ENCODE results near the gene NLRP7.
A peak's percentile ranks its signal among the peaks of the same experiment; 100 is the strongest.
"Not testable (repeated sequence)": the region's sequence is repeated elsewhere in the genome, so short reads cannot be mapped to it uniquely, and the experiment has no call there.

The NLRP7 gene

DNA sequence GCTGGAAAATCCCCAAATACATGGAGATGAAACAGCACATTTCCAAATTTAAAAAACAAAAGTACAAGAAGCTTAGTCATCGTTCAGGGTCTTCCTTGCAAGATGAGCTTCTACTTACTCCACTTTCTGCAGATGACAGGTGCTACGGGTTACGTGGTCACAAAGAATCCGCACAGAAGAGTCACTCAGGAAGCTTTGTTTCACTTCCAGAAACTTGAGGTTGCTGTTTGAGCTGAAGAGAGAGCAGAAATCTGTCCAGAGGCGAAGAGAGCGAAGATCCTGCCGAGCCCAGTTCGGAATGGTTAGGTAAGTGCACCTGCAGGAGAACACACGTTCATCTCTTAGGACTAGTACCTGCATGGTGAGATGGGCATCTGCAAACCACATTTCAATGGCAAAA is 9.4 kb downstream of the NLRP7 start:
- H3K4me3 ChIP-seq (IDR thresholded peaks at IDR 0.05; ENCODE audit: insufficient read depth, low read depth, low read length): no peak overlapping the region
- TF ChIP-seq, protein P1, sequence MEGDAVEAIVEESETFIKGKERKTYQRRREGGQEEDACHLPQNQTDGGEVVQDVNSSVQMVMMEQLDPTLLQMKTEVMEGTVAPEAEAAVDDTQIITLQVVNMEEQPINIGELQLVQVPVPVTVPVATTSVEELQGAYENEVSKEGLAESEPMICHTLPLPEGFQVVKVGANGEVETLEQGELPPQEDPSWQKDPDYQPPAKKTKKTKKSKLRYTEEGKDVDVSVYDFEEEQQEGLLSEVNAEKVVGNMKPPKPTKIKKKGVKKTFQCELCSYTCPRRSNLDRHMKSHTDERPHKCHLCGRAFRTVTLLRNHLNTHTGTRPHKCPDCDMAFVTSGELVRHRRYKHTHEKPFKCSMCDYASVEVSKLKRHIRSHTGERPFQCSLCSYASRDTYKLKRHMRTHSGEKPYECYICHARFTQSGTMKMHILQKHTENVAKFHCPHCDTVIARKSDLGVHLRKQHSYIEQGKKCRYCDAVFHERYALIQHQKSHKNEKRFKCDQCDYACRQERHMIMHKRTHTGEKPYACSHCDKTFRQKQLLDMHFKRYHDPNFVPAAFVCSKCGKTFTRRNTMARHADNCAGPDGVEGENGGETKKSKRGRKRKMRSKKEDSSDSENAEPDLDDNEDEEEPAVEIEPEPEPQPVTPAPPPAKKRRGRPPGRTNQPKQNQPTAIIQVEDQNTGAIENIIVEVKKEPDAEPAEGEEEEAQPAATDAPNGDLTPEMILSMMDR (conservative IDR thresholded peaks at IDR 0.05; ENCODE audit: low read depth, low read length): no peak
- no peaks in the 10 kb centered on the region for H3K27me3 ChIP-seq (ENCODE audit: insufficient read depth, low read depth)
- H3K4me1 ChIP-seq (ENCODE audit: low read depth, poor library complexity, severe bottlenecking): peaks cover 23% of the 10 kb centered on the region
- no peaks in the 10 kb centered on the region for H4K20me1 ChIP-seq (ENCODE audit: insufficient read depth)
- H3K79me2 ChIP-seq (ENCODE audit: insufficient read depth, low read depth): no peaks in the 10 kb centered on the region
- no peaks in the 10 kb centered on the region for H3K36me3 ChIP-seq (ENCODE audit: insufficient read depth)
- H3K27ac ChIP-seq: peak overlapping the region; percentile 93
- no peak overlapping the region for H2AFZ ChIP-seq (ENCODE audit: low read depth)
- peak overlapping the region; percentile 62; the same call in 1 of the 2 replicates for H3K4me2 ChIP-seq
- H3K9ac ChIP-seq: peak overlapping the region; percentile 64; the same call in 1 of the 2 replicates

DNA sequence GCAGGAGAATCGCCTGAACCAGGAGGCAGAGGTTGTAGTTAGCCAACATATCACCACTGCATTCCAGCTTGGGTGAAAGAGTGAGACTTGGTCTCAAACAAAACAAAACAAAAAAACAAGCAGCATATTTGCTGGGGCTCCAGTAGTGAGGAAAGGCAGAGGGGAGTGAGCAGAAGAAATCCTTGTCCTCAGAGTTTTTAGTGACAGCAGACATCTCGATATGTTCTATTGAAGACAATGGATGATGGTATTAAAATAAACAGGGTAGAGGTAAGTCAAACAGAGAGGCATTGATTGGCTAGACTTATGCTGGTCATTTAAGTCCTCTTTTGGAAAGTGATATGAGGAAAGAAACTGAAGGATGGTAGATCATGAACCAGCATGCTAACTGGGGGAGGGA is 19.0 kb downstream of the NLRP7 start:
- H3K36me3 ChIP-seq (ENCODE audit: insufficient read depth): no peaks in the 10 kb centered on the region
- TF ChIP-seq, protein P1 (conservative IDR thresholded peaks at IDR 0.05; ENCODE audit: low read depth, low read length): no peak
- H3K4me1 ChIP-seq (ENCODE audit: low read depth, poor library complexity, severe bottlenecking): no peaks in the 10 kb centered on the region
- no peak overlapping the region for H2AFZ ChIP-seq (ENCODE audit: low read depth)
- no peak overlapping the region for H3K4me3 ChIP-seq (IDR thresholded peaks at IDR 0.05; ENCODE audit: insufficient read depth, low read depth, low read length)
- no peak overlapping the region for H3K4me2 ChIP-seq
- H3K27ac ChIP-seq: no peak overlapping the region
- H4K20me1 ChIP-seq (ENCODE audit: insufficient read depth): no peaks in the 10 kb centered on the region
- H3K79me2 ChIP-seq (ENCODE audit: insufficient read depth, low read depth): no peaks in the 10 kb centered on the region
- H3K9ac ChIP-seq: no peak overlapping the region
- H3K27me3 ChIP-seq (ENCODE audit: insufficient read depth, low read depth): no peaks in the 10 kb centered on the region; the same call in 1 of the 2 replicates

DNA sequence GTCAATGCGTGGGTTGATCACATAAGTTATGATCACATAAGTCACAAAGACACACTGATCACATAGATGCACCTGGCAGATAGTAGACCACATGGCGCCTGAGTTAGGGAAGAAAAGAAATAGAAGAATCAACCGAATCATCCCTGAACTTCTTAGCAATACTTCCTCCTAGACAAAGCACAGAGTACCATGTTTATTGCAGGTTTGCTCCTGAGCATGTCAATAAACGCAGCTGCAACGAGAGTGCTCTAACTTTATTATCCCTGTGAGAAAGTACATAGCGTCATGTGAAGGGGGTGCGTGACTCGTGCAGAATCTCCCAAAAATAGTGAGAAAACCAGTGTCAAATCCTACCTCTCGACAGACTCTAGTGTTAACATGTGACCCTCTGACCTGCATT is 24.1 kb downstream of the NLRP7 start:
- Histone ChIP-seq H3K36me3 (ENCODE audit: insufficient read depth) (no peaks in the 10 kb centered on the region), H3K9ac (no peak overlapping the region), H3K27ac (no peak overlapping the region), H3K79me2 (ENCODE audit: insufficient read depth, low read depth) (no peaks in the 10 kb centered on the region), H3K4me1 (ENCODE audit: low read depth, poor library complexity, severe bottlenecking) (no peaks in the 10 kb centered on the region), H3K4me3 (IDR thresholded peaks at IDR 0.05; ENCODE audit: insufficient read depth, low read depth, low read length) (no peak overlapping the region), H4K20me1 (ENCODE audit: insufficient read depth) (no peaks in the 10 kb centered on the region), H2AFZ (ENCODE audit: low read depth) (no peak overlapping the region), H3K27me3 (ENCODE audit: insufficient read depth, low read depth) (no peaks in the 10 kb centered on the region; the same call in 1 of the 2 replicates), H3K4me2 (no peak overlapping the region)
- TF ChIP-seq, protein P1 (conservative IDR thresholded peaks at IDR 0.05; ENCODE audit: low read depth, low read length): no peak

DNA sequence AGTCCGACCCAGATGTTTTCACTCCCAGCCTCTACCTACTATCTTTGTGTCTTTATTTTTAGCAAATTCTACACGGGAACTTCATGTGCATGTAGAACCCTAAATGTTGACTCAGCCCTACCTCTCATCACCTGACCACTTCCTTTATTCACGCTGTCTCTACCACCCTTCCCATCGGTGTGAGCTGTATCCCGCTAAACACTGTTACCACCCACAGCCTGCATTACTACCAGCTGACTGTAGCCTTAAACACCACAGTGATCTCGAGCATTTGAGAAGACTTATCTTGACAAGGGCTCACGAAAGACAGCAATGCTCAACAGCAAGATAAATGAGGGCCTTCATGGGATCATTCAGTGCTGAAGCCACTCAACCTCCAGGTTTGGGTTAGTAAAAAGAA is 26.2 kb downstream of the NLRP7 start:
- no peaks in the 10 kb centered on the region for H3K4me1 ChIP-seq (ENCODE audit: low read depth, poor library complexity, severe bottlenecking)
- H3K4me3 ChIP-seq (IDR thresholded peaks at IDR 0.05; ENCODE audit: insufficient read depth, low read depth, low read length): no peak overlapping the region
- no peak overlapping the region for H3K4me2 ChIP-seq
- no peaks in the 10 kb centered on the region; the same call in 1 of the 2 replicates for H3K27me3 ChIP-seq (ENCODE audit: insufficient read depth, low read depth)
- no peaks in the 10 kb centered on the region for H3K36me3 ChIP-seq (ENCODE audit: insufficient read depth)
- no peak overlapping the region for H2AFZ ChIP-seq (ENCODE audit: low read depth)
- H3K27ac ChIP-seq: no peak overlapping the region
- H4K20me1 ChIP-seq (ENCODE audit: insufficient read depth): no peaks in the 10 kb centered on the region
- H3K9ac ChIP-seq: no peak overlapping the region
- TF ChIP-seq, protein P1 (conservative IDR thresholded peaks at IDR 0.05; ENCODE audit: low read depth, low read length): no peak
- no peaks in the 10 kb centered on the region for H3K79me2 ChIP-seq (ENCODE audit: insufficient read depth, low read depth)

DNA sequence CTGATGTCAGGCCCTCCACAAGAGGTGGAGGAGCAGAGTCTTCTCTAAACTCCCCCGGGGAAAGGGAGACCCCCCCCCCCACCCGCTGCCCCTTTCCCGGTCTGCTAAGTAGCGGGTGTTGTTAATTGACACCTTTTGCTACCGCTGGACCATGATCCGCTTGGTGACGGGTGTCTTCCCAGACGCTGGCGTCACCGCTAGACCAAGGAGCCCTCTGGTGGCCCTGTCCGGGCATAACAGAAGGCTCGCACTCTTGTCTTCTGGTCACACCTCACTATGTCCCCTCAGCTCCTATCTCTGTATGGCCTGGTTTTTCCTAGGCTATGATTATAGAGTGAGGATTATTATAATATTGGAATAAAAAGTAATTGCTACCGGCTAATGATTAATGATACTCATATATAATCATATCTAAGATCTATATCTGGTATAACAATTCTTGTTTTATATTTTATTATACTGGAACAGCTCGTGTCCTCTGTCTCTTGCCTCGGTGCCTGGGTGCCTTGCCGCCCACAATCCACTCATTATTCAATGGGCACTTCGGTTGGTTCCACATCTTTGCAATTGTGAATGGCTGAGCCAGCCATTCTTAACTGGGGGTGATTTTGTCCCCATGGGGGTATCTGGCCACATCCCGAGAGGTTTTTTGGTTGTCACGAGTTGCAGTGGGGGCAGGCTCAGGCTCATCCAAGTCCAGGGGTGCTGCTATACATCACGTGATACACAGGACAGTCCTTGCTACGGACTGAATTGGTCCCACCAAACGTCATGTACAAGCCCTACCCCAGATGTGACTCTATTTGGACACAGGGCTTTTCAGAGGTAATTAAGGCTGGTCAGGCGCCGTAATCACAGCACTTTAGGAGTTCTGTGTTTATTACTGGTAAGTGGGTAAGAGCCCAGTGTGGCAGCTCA is 27.4 kb downstream of the NLRP7 start:
- not testable (repeated sequence) for H3K36me3 ChIP-seq (ENCODE audit: insufficient read depth); H3K4me3 ChIP-seq (IDR thresholded peaks at IDR 0.05; ENCODE audit: insufficient read depth, low read depth, low read length); H3K27ac ChIP-seq; H3K4me2 ChIP-seq; H3K79me2 ChIP-seq (ENCODE audit: insufficient read depth, low read depth); H3K27me3 ChIP-seq (ENCODE audit: insufficient read depth, low read depth); H4K20me1 ChIP-seq (ENCODE audit: insufficient read depth); H3K9ac ChIP-seq; H2AFZ ChIP-seq (ENCODE audit: low read depth); H3K4me1 ChIP-seq (ENCODE audit: low read depth, poor library complexity, severe bottlenecking)

Data from KMS-11 (cell line).